Stimulated activated CD4-positive, alpha-beta T cell treated with anti-CD3 and anti-CD28 coated beads, TNF-alpha, amount 100 ng/mL, for 48 hours (primary cell): ENCODE measurements around the gene FTCD.
"Not testable (repeated sequence)": the region's sequence is repeated elsewhere in the genome, so short reads cannot be mapped to it uniquely, and the experiment has no call there.

Experiments used
- DNase-seq, 3 donors: peaks; one replicate each; pipeline ENCODE4 v3.0.0-alpha.2; 2020; ENCODE audit warnings: low read depth in 3 of 3

The FTCD gene

GRCh38 chr21:46155514-46156377 is at the start of gene FTCD:
TSS of gene FTCD (minus strand) at chr21:46155579. CDS start at chr21:46155523, 56 bp downstream.
- DNase-seq = no peak

- DNase-seq = no peak
Measured at GRCh38 chr21:46205166-46205565, 49.8 kb upstream of the FTCD start.

DNA sequence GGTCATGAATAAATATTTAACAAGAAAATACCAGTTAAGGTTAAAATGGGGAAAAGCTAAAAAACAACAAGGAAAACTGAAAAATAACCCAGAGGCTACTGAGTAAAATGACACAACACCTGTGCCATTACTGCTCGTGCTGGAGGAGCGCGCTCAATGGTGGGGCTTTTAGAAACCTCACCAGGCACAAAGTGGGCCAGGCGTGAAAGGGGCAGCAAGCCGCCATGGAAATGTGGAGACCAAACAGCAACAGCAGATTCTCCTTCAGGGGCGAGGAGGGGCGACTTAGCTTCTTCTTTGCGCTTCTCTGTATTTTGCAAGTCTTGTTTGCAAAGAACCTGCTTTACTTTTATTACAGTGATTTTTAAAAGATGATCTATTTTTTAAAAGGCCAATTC is 47.8 kb upstream of the FTCD start:
- no peak for DNase-seq

- no peak for DNase-seq
Measured at GRCh38 chr21:46202592-46203202, 47.3 kb upstream of the FTCD start.

DNA sequence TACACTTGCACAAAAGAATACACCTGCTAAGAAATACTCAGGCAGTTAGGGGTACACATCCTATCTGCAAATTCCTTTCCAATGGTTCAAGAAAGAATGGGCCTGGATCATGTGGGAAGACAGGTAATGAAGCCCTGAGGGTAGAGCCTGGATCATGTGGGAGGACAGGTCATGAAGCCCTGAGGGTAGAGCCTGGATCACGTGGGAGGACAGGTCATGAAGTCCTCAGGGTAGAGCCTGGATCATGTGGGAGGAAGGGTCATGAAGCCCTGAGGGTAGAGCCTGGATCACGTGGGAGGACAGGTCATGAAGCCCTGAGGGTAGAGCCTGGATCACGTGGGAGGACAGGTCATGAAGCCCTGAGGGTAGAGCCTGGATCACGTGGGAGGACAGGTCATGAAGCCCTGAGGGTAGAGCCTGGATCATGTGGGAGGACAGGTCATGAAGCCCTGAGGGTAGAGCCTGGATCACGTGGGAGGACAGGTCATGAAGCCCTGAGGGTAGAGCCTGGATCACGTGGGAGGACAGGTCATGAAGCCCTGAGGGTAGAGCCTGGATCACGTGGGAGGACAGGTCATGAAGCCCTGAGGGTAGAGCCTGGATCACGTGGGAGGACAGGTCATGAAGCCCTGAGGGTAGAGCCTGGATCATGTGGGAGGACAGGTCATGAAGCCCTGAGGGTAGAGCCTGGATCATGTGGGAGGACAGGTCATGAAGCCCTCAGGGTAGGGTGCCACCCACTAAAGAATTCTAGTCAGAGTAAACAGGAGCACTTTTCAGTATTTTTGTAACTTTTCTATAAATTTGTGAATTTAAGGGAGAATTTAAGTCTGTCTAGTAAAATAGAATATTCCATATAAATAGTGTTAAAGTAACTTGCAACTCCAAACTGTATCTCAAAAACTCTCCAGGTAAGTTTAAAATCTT is 45.8 kb upstream of the FTCD start:
- DNase-seq = not testable (repeated sequence)

GRCh38 chr21:46199436-46200373 is 44.3 kb upstream of the FTCD start:
- DNase-seq = no peak

GRCh38 chr21:46196733-46197132 is 41.4 kb upstream of the FTCD start:
- no peak for DNase-seq

GRCh38 chr21:46195595-46196195 is 40.3 kb upstream of the FTCD start:
- no peak for DNase-seq

GRCh38 chr21:46194374-46195334 is 39.3 kb upstream of the FTCD start:
- no peak for DNase-seq

DNA sequence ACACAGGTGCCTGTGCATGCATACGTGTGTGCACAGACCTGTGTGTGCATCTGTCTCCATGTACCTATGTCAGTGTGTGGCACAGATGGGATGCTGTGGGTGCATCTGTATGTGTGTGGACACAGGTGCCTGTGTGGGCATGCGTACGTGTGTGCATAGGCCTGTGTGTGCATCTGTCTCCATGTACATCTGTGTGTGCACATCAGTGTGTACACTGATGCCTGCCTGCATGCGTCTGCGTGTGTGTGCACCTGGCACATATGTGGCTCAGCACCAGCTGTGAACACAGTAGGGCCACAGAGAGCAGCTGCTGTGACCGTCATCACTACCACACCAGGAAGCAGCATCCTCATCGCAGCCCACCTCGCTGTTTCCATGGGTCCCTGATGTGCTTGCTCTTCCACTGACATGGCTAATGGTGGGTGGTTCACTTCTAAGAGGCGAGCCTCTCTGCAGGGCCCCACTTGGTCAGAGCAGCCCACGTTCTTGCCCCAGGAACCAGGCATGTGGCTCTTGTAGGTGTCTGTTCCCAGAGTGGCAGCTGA is 38.5 kb upstream of the FTCD start:
- DNase-seq = no peak

DNA sequence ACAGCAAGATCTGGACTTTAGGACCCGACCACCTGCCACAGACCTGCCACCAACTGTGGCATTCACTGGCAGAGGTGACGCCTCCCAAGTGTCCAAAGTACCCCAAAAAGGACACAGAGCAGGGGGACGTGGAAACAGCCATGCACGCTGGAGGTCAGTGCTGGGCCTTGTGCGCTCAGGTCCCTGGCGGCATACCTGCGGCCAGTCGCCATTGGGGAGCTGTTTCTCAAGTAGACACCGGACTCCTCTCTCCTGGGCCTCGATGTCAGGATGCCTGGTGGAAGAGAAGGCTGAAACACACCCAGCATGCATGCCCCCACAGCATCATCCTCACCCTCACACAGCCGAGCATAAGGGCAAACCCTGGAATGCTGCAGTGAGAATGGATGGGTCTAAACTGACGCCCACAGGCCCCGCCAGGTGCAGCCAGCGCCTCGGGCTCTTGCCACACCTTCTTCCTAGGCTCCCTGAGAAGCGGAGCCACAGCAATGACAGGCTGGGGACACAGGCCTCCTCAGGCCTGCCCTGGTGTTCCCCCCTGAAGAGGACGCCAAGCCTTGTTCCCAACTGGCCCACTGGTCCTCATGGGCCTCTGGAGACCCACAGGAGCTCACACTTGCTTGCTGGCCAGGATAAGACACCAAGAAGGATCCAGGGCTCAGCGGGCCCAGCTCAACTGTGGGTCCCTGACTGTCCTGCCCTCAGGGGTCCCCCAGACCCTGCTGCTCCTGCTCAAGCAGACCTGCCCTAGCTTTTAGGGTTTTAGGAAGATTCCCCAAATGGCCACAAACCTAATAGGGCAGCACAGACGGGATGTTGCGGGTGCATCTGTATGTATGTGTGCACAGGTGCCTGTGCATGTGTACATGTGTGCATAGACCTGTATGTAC is 36.6 kb upstream of the FTCD start:
- no peak for DNase-seq

GRCh38 chr21:46191257-46191685 is 35.9 kb upstream of the FTCD start:
- DNase-seq = no peak

DNA sequence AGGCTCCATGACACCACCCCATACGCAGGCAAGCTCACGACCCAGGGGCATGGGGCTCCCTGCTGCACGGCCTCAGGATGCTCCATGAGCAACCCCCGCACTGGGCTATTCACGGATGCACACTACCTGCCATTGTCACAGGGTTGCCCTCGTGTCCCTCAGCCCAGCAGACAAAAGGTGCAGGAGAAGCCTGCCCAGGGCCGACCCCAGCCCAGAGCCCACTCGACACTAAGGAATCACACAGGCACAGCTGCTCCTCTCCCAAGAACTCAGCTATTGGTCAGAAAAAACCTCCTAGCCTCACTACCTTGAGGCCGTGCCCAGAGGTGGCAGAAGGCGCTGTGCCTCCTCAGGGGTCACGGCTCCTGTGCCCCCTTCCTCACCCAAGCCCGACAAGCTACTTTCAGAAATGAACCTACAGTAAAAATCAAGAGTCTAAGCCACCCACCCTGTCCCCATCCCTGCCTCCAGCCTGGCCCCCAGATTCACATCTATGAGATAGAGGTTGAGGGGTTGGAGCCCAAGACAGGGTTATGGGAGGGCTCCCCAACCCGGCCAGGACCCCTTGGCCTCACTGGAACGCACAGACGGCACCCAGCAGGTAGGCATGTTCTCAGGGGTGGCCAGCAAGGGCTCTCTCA is 35.2 kb upstream of the FTCD start:
- no peak for DNase-seq

GRCh38 chr21:46189959-46190490 is 34.6 kb upstream of the FTCD start:
- no peak for DNase-seq

GRCh38 chr21:46189213-46189958 is 34.0 kb upstream of the FTCD start:
- DNase-seq = no peak
